Upper lobe of left lung (tissue), 4 donors: ENCODE results near the gene TNFRSF9.

Experiments used
- CTCF ChIP-seq, 6 experiments: fragments of 450-650 bp in 4 of 6; fragments of 200-600 bp in 2 of 6; sonication (generic) in 2 of 6; IDR thresholded peaks; one replicate each; pipeline ENCODE4 v1.5.1; 2016 to 2019; ENCODE audit warnings: antibody characterized with exemption in 6 of 6
- EP300 ChIP-seq, 4 donors: sonication (generic); formaldehyde crosslinking; IDR thresholded peaks; one replicate each; pipeline ENCODE4 v1.5.1; 2017; ENCODE audit warnings: antibody characterized with exemption in 4 of 4, control low read depth in 2 of 4
- POLR2A ChIP-seq, 4 donors: fragments of 450-650 bp; IDR thresholded peaks; one replicate each; pipeline ENCODE4 v1.5.1; 2016 to 2017; ENCODE audit warnings: antibody characterized with exemption in 4 of 4, mild to moderate bottlenecking in 2 of 4
- POLR2AphosphoS5 ChIP-seq, 2 donors: sonication (generic); formaldehyde crosslinking; IDR thresholded peaks; one replicate each; pipeline ENCODE4 v1.5.1; 2017; ENCODE audit warnings: antibody characterized with exemption in 2 of 2

- TF ChIP-seq POLR2A (IDR thresholded peaks at IDR 0.05) (peak in 1 of 4 donors; percentile 11), CTCF (IDR thresholded peaks at IDR 0.05) (no peak), POLR2AphosphoS5 (IDR thresholded peaks at IDR 0.05) (no peak), EP300 (IDR thresholded peaks at IDR 0.05) (no peak)
Observed at GRCh38 chr1:7960165-7960564, 19.5 kb upstream of the TNFRSF9 start.
